Activated CD8-positive, alpha-beta T cell treated with anti-CD3 and anti-CD28 coated beads for 36 hours (primary cell): ENCODE measurements around the gene BTAF1. TPM values are rescaled to one million over a fixed set of nuclear protein-coding genes. Genes with fewer than 3 reads are reported as not detected.

Experiments used
- ATAC-seq: fragments of 200-7000 bp; cut with Tn5 transposase; one replicate; pipeline ENCODE4 v1.10.0; 2021; ENCODE audit warnings: mild to moderate bottlenecking, moderate library complexity
- CTCF ChIA-PET: fragments of 350-600 bp; sonication (Branson Sonifier 250); formaldehyde crosslinking; loops from one replicate; lab custom pipeline; 2021; ENCODE audit warnings: antibody characterized with exemption; lab: Charles Lee
- POLR2A ChIA-PET: fragments of 350-600 bp; sonication (Branson Sonifier 250); formaldehyde crosslinking; loops from one replicate; lab custom pipeline; 2021; ENCODE audit warnings: antibody characterized with exemption; lab: Charles Lee
- DNase-seq: peaks from one replicate; pipeline ENCODE4 v3.0.0-alpha.2; 2020
- H3K27ac Mint-ChIP-seq: one replicate; pipeline ENCODE4 v1.8.0; 2021; ENCODE audit warnings: mild to moderate bottlenecking, mixed read lengths
- H3K27me3 Mint-ChIP-seq: one replicate; pipeline ENCODE4 v1.8.0; 2021; ENCODE audit warnings: mixed read lengths
- H3K36me3 Mint-ChIP-seq: one replicate; pipeline ENCODE4 v1.8.0; 2021; ENCODE audit warnings: low read depth, mixed read lengths
- H3K4me1 Mint-ChIP-seq: one replicate; pipeline ENCODE4 v1.8.0; 2021; ENCODE audit warnings: low read depth, mixed read lengths
- H3K4me3 Mint-ChIP-seq: one replicate; pipeline ENCODE4 v1.8.0; 2021; ENCODE audit warnings: mild to moderate bottlenecking, moderate library complexity, mixed read lengths
- H3K9me3 Mint-ChIP-seq: one replicate; pipeline ENCODE4 v1.8.0; 2021; ENCODE audit warnings: mixed read lengths
- CTCF ChIP-seq: fragments of 200-600 bp; IDR thresholded peaks from one replicate; pipeline ENCODE4 v1.8.0; 2022; ENCODE audit warnings: antibody characterized with exemption, mild to moderate bottlenecking
- intact Hi-C: fragments of 100-400 bp; cut with micrococcal nuclease; formaldehyde crosslinking; loops from one replicate; pipeline ENCODE4 v1.10.0; 2022
- total RNA-seq, 2 experiments: library from RNA; stranded (reverse); gene quantifications; one replicate each; pipeline ENCODE4 v1.2.3, GENCODE V29; 2021

Gene BTAF1
- total RNA-seq, 2 experiments from 2014 or later = 73.4 to 75.3 TPM

- no peak for ATAC-seq
- no peaks in the 10 kb centered on the region for H3K27me3 Mint-ChIP-seq
- TF ChIP-seq CTCF = no peak
- no peaks in the 10 kb centered on the region for H3K36me3 Mint-ChIP-seq
- ChIA-PET CTCF (interaction anchor here (1.2 to 1.5 kb wide), 2 partner anchors 23 to 581 kb away, joined by 3 read pairs; no protein-coding TSS in a partner anchor), POLR2A (interaction anchor here (1.3 to 1.5 kb wide), 2 partner anchors 10 to 110 kb away, joined by 3 read pairs; no protein-coding TSS in a partner anchor)
- no peaks in the 10 kb centered on the region for H3K9me3 Mint-ChIP-seq
- no peak overlapping the region for H3K27ac Mint-ChIP-seq
- H3K4me1 Mint-ChIP-seq = no peaks in the 10 kb centered on the region
- intact Hi-C loops = no loop called here
- DNase-seq = no peak
- no peak overlapping the region for H3K4me3 Mint-ChIP-seq
Observed at GRCh38 chr10:91880310-91880709, 43.3 kb upstream of the BTAF1 start.

DNA sequence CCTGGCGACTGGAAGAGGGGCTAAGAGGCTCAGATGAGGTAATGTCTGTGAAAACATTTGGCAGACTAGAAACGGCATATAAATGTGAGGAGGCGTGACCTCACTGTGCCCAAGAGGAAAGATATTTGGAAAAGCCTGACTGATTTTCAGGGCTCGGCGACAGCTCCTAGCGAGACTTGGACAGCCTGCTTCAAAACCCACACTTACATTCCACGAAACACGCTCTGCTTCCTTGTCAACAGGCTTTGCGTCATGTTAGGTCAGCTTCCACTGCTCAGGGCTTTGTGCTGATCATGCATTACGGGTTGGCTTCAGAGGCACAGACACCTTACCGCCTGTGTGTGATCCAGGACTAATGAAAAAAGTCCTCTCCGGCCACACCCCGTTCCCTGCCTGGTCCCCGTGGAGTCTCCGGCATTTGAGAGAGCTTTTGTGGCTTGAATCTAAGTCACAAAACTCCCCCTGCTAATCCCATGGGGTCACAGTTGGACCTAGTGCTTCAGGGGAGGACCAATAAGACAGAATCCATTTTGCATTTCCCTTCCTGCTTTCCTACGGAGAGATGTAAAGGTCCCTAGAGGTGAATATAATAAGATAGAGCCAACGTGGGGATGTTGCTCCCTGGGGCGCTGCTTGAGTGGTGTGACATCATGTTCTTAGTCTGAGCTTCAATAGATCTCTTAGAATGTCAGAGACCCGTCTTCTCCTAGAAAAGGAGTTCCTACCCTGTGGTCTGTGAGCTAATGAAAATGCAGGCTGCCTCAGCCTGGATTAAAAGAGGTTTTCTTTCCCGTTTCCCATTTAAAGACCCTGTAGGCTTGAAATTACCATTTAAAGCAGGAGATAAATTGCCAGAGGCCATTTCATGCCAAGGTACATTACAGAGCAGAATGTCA lies 39.8 kb upstream of the BTAF1 start:
- H3K27me3 Mint-ChIP-seq = peaks cover 3% of the 10 kb centered on the region
- no peak overlapping the region for H3K27ac Mint-ChIP-seq
- intact Hi-C loops = no loop called here
- ATAC-seq (no peak), DNase-seq (no peak)
- H3K4me1 Mint-ChIP-seq = peaks cover 7% of the 10 kb centered on the region
- CTCF ChIA-PET = interaction anchor here (1.8 kb wide), 1 partner anchor 25 kb away, joined by 4 read pairs; the partner anchor contains the start of gene FGFBP3
- POLR2A ChIA-PET = interaction anchor here (1.7 kb wide), 1 partner anchor 85 kb away, joined by 3 read pairs; no protein-coding TSS in a partner anchor
- no peaks in the 10 kb centered on the region for H3K36me3 Mint-ChIP-seq
- no peak for TF ChIP-seq CTCF
- H3K4me3 Mint-ChIP-seq = no peak overlapping the region
- H3K9me3 Mint-ChIP-seq = no peaks in the 10 kb centered on the region

GRCh38 chr10:91884536-91884935 lies 39.0 kb upstream of the BTAF1 start:
- intact Hi-C loops = no loop called here
- DNase-seq (no peak), ATAC-seq (no peak)
- no peak overlapping the region for H3K27ac Mint-ChIP-seq
- ChIA-PET POLR2A (interaction anchor here (0.7 to 1.7 kb wide), 2 partner anchors 49 to 85 kb away, joined by 3 read pairs; no protein-coding TSS in a partner anchor), CTCF (interaction anchor here (1.3 to 1.8 kb wide), 2 partner anchors 24 to 28 kb away, joined by 4 to 5 read pairs; partner anchors contain the start of gene FGFBP3)
- no peaks in the 10 kb centered on the region for H3K9me3 Mint-ChIP-seq
- H3K36me3 Mint-ChIP-seq = no peaks in the 10 kb centered on the region
- peaks cover 9% of the 10 kb centered on the region for H3K4me1 Mint-ChIP-seq
- peaks cover 6% of the 10 kb centered on the region for H3K27me3 Mint-ChIP-seq
- TF ChIP-seq CTCF = no peak
- no peak overlapping the region for H3K4me3 Mint-ChIP-seq

DNA sequence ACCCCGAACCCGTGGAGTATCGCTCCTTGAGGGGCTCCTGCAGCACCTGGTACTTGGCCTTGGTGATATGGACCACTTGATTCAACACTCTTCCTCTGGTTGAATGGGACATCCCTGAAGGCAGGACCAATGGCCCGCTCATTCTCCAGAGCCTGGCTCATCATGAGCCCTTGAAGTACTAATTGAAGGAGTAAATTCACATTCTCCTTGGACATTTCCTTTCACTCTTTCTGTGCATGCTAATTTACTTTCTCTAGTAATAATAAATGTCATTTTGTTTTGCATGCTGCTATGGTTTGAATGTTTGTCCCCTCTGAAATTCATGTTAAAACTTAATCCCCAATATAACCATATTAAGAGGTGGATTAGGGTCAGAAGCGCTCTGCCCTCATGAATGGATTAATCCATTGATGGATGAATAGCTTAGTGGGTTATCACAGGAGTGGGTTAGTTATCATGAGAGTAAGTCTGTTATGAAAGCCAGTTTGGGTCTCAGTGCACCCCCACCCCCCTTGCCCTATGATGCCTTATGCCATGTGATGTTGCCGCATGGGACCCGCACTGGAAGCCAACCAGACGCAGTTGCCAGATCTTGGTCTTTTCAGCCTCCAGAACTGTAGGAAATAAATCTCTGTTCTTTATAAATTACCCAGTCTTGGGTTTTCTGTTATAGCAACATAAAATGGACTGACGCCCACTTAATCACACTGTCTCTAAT lies 38.0 kb upstream of the BTAF1 start:
- TF ChIP-seq CTCF = no peak
- ChIA-PET POLR2A (interaction anchor here (0.7 to 1.7 kb wide), 2 partner anchors 50 to 86 kb away, joined by 3 read pairs; no protein-coding TSS in a partner anchor), CTCF (interaction anchor here (1.3 kb wide), 1 partner anchor 27 kb away, joined by 5 read pairs; no protein-coding TSS in a partner anchor)
- intact Hi-C loops = no loop called here
- ATAC-seq = no peak
- Mint-ChIP-seq H3K27ac (no peak overlapping the region), H3K4me3 (no peak overlapping the region), H3K36me3 (no peaks in the 10 kb centered on the region), H3K27me3 (peaks cover 11% of the 10 kb centered on the region), H3K9me3 (no peaks in the 10 kb centered on the region), H3K4me1 (peaks cover 9% of the 10 kb centered on the region)
- DNase-seq = no peak
